HEK293 (cell line): ENCODE measurements around the gene HBP1.

ENCODE experiments used
- CTCF ChIA-PET: fragments of 350-600 bp; formaldehyde crosslinking; extraction: SDS; loops from one replicate; lab custom pipeline; 2021; ENCODE audit warnings: antibody characterized with exemption; lab: Yijun Ruan, JAX
- POLR2A ChIA-PET: fragments of 300-600 bp; formaldehyde crosslinking; extraction: SDS; loops from one replicate; lab custom pipeline; 2020; ENCODE audit warnings: antibody characterized with exemption, inconsistent platforms; lab: Yijun Ruan, JAX
- H3K27ac ChIP-seq: fragments of 200-500 bp; sonication (Bioruptor generic); 2 replicates; pipeline ENCODE4 v1.5.1; 2014; ENCODE audit warnings: low read depth, low read length, control low read depth, inconsistent platforms; ENCODE audit errors: extremely low read depth
- H3K36me3 ChIP-seq, 2 experiments: fragments of 200-500 bp in 1 of 2; sonication (Bioruptor generic) in 1 of 2; 1 replicate in 1 of 2; 2 replicates in 1 of 2; pipeline ENCODE4 v1.5.1; 2014 to 2017; ENCODE audit warnings: inconsistent platforms in 2 of 2, low read length in 2 of 2; ENCODE audit not compliant: control insufficient read depth in 2 of 2, insufficient read depth in 1 of 2
- H3K4me1 ChIP-seq: fragments of 200-500 bp; sonication (Bioruptor generic); 2 replicates; pipeline ENCODE4 v1.5.1; 2014; ENCODE audit warnings: mild to moderate bottlenecking, low read length, inconsistent platforms; ENCODE audit not compliant: control insufficient read depth, insufficient read depth
- H3K4me3 ChIP-seq: 2 replicates; pipeline ENCODE4 v1.5.1; 2011; ENCODE audit warnings: low read depth, mild to moderate bottlenecking, control low read depth, low read length, moderate library complexity
- H3K9me3 ChIP-seq: fragments of 200-500 bp; sonication (Bioruptor generic); 2 replicates; pipeline ENCODE4 v1.5.1; 2014; ENCODE audit warnings: low read depth, low read length, inconsistent platforms; ENCODE audit not compliant: control insufficient read depth, insufficient read depth
- CTCF ChIP-seq: fragments of 450-650 bp; formaldehyde crosslinking; IDR thresholded peaks from 2 replicates; pipeline ENCODE4 v1.5.1; 2016; ENCODE audit warnings: missing biosample characterization, missing genetic modification characterization
- FEZF1 ChIP-seq: fragments of 450-650 bp; formaldehyde crosslinking; IDR thresholded peaks from 2 replicates; pipeline ENCODE4 v1.5.1; 2016; ENCODE audit warnings: missing biosample characterization, missing genetic modification characterization
- SETDB1 ChIP-seq: IDR thresholded peaks from one replicate; pipeline ENCODE4 v1.6.1; 2017; ENCODE audit warnings: mild to moderate bottlenecking, low read length, moderate library complexity, mixed read lengths; ENCODE audit not compliant: insufficient read length
- WT1 ChIP-seq: fragments of 450-650 bp; formaldehyde crosslinking; IDR thresholded peaks from 2 replicates; pipeline ENCODE4 v1.5.1; 2016; ENCODE audit warnings: missing biosample characterization, missing genetic modification characterization
- YY1 ChIP-seq: fragments of 450-650 bp; formaldehyde crosslinking; IDR thresholded peaks from 2 replicates; pipeline ENCODE4 v1.5.1; 2018; ENCODE audit warnings: missing biosample characterization, missing genetic modification characterization
- ZBTB10 ChIP-seq: fragments of 450-650 bp; formaldehyde crosslinking; IDR thresholded peaks from 2 replicates; pipeline ENCODE4 v1.5.1; 2016; ENCODE audit warnings: missing biosample characterization, missing genetic modification characterization
- ZBTB6 ChIP-seq: fragments of 450-650 bp; formaldehyde crosslinking; IDR thresholded peaks from 2 replicates; pipeline ENCODE4 v1.5.1; 2017; ENCODE audit warnings: missing biosample characterization, missing genetic modification characterization
- ZNF146 ChIP-seq: fragments of 450-650 bp; formaldehyde crosslinking; IDR thresholded peaks from 2 replicates; pipeline ENCODE4 v1.5.1; 2016; ENCODE audit warnings: missing biosample characterization, missing genetic modification characterization
- ZNF175 ChIP-seq: fragments of 450-650 bp; formaldehyde crosslinking; IDR thresholded peaks from 2 replicates; pipeline ENCODE4 v1.5.1; 2016; ENCODE audit warnings: missing biosample characterization, missing genetic modification characterization
- ZNF202 ChIP-seq: fragments of 450-650 bp; formaldehyde crosslinking; IDR thresholded peaks from 2 replicates; pipeline ENCODE4 v1.5.1; 2016; ENCODE audit warnings: missing biosample characterization, missing genetic modification characterization, borderline replicate concordance
- ZNF362 ChIP-seq: fragments of 450-650 bp; formaldehyde crosslinking; IDR thresholded peaks from 2 replicates; pipeline ENCODE4 v1.5.1; 2016; ENCODE audit warnings: missing biosample characterization, missing genetic modification characterization
- ZNF426 ChIP-seq: fragments of 450-650 bp; formaldehyde crosslinking; IDR thresholded peaks from 2 replicates; pipeline ENCODE4 v1.5.1; 2017; ENCODE audit warnings: missing biosample characterization, missing genetic modification characterization, mild to moderate bottlenecking, inconsistent platforms, moderate library complexity
- ZNF433 ChIP-seq: fragments of 450-650 bp; formaldehyde crosslinking; IDR thresholded peaks from 2 replicates; pipeline ENCODE4 v1.5.1; 2016; ENCODE audit warnings: missing biosample characterization, missing genetic modification characterization, low read depth
- ZNF473 ChIP-seq: fragments of 450-650 bp; formaldehyde crosslinking; IDR thresholded peaks from 2 replicates; pipeline ENCODE4 v1.5.1; 2017; ENCODE audit warnings: missing biosample characterization, missing genetic modification characterization
- ZNF529 ChIP-seq: fragments of 450-650 bp; formaldehyde crosslinking; IDR thresholded peaks from 2 replicates; pipeline ENCODE4 v1.5.1; 2017; ENCODE audit warnings: missing genetic modification characterization, missing biosample characterization; ENCODE audit not compliant: insufficient replicate concordance
- ZNF558 ChIP-seq: fragments of 450-650 bp; formaldehyde crosslinking; IDR thresholded peaks from 2 replicates; pipeline ENCODE4 v1.5.1; 2016; ENCODE audit warnings: missing biosample characterization, missing genetic modification characterization
- ZNF560 ChIP-seq: fragments of 450-650 bp; formaldehyde crosslinking; IDR thresholded peaks from 2 replicates; pipeline ENCODE4 v1.5.1; 2017; ENCODE audit warnings: missing biosample characterization, missing genetic modification characterization, borderline replicate concordance
- ZNF654 ChIP-seq: fragments of 450-650 bp; formaldehyde crosslinking; IDR thresholded peaks from 2 replicates; pipeline ENCODE4 v1.5.1; 2016; ENCODE audit warnings: low read depth, missing biosample characterization, missing genetic modification characterization
- ZNF843 ChIP-seq: fragments of 450-650 bp; formaldehyde crosslinking; IDR thresholded peaks from 2 replicates; pipeline ENCODE4 v1.5.1; 2016; ENCODE audit warnings: missing biosample characterization, missing genetic modification characterization
- ZSCAN4 ChIP-seq: fragments of 450-650 bp; formaldehyde crosslinking; IDR thresholded peaks from 2 replicates; pipeline ENCODE4 v1.5.1; 2017; ENCODE audit warnings: missing biosample characterization, missing genetic modification characterization

The HBP1 gene

GRCh38 chr7:107149863-107150262, 18.9 kb upstream of the HBP1 start (continued):
- no peak for TF ChIP-seq ZBTB10 (tag by site-specific recombination)

GRCh38 chr7:107150375-107151073, 18.3 kb upstream of the HBP1 start:
- Histone ChIP-seq H3K27ac (no peak overlapping the region), H3K4me3 (no peak overlapping the region), H3K9me3 (no peaks in the 10 kb centered on the region), H3K36me3 (no peaks in the 10 kb centered on the region), H3K4me1 (no peaks in the 10 kb centered on the region)
- TF ChIP-seq SETDB1 (no peak), CTCF (tag by site-specific recombination) (0 out of 2 replicates have a peak, but pooled peaks have one; percentile 10), ZNF426 (no peak), ZNF433 (tag by site-specific recombination) (no peak), ZNF362 (tag by site-specific recombination) (peak; percentile 52; the same call in 1 of the 2 replicates), YY1 (tag by site-specific recombination) (no peak), FEZF1 (no peak), ZNF558 (no peak), ZNF654 (peak; percentile 60), ZNF202 (tag by site-specific recombination) (no peak), WT1 (tag by site-specific recombination) (no peak)
- CTCF ChIA-PET = interaction anchor here (0.5 to 7.7 kb wide), 38 partner anchors 9 to 1312 kb away, joined by 3 to 191 read pairs (median 3); no protein-coding TSS in a partner anchor
- POLR2A ChIA-PET = interaction anchor here (1.4 kb wide), 1 partner anchor 17 kb away, joined by 3 read pairs; no protein-coding TSS in a partner anchor

GRCh38 chr7:107151538-107151937, 17.3 kb upstream of the HBP1 start:
- CTCF ChIA-PET = interaction anchor here (0.6 to 7.7 kb wide), 7 partner anchors 12 to 677 kb away, joined by 3 to 191 read pairs (median 3); no protein-coding TSS in a partner anchor
- Histone ChIP-seq H3K4me3 (no peak overlapping the region), H3K27ac (no peak overlapping the region), H3K4me1 (no peaks in the 10 kb centered on the region), H3K9me3 (no peaks in the 10 kb centered on the region), H3K36me3 (no peaks in the 10 kb centered on the region)
- TF ChIP-seq ZNF843 (no peak), ZSCAN4 (tag by site-specific recombination) (no peak), ZNF146 (tag by site-specific recombination) (no peak), ZNF473 (tag by site-specific recombination) (no peak), ZBTB6 (tag by site-specific recombination) (no peak), ZNF529 (tag by site-specific recombination) (no peak), ZNF175 (tag by site-specific recombination) (no peak), ZNF560 (tag by site-specific recombination) (no peak)
- POLR2A ChIA-PET = no interaction called here
